Liver (tissue), 9 donors: ENCODE results near the gene TLL2. TPM values are rescaled to one million over a fixed set of nuclear protein-coding genes. Genes with fewer than 3 reads are reported as not detected.

Experiments
- DNase-seq: peaks from one replicate; pipeline ENCODE4 v3.0.0-alpha.2; 2017; ENCODE audit warnings: low spot score
- H3K27ac ChIP-seq, 2 donors: one replicate each; pipeline ENCODE4 v1.7.0; 2013; ENCODE audit warnings: inconsistent platforms in 2 of 2, low read length in 2 of 2, control low read depth in 1 of 2, low read depth in 1 of 2, mild to moderate bottlenecking in 1 of 2
- H3K27me3 ChIP-seq, 4 donors: one replicate each; pipeline versions ENCODE4 v1.6.1 to v1.7.0; 2013; ENCODE audit warnings: low read length in 3 of 4, inconsistent platforms in 1 of 4, mild to moderate bottlenecking in 1 of 4, moderate library complexity in 1 of 4; ENCODE audit not compliant: control insufficient read depth in 4 of 4, insufficient read depth in 4 of 4
- H3K36me3 ChIP-seq, 4 donors: one replicate each; pipeline versions ENCODE4 v1.6.1 to v1.7.0; 2013; ENCODE audit warnings: low read length in 3 of 4, mild to moderate bottlenecking in 3 of 4, low read depth in 1 of 4, moderate library complexity in 1 of 4; ENCODE audit not compliant: control insufficient read depth in 4 of 4, insufficient read depth in 3 of 4
- H3K4me1 ChIP-seq, 4 donors: one replicate each; pipeline versions ENCODE4 v1.6.1 to v1.7.0; 2013; ENCODE audit warnings: low read length in 3 of 4, mild to moderate bottlenecking in 3 of 4, moderate library complexity in 1 of 4; ENCODE audit not compliant: control insufficient read depth in 4 of 4, insufficient read depth in 4 of 4
- H3K4me3 ChIP-seq, 3 donors: one replicate each; pipeline versions ENCODE4 v1.6.1 to v1.7.0; 2013; ENCODE audit warnings: low read length in 3 of 3, control low read depth in 1 of 3, low read depth in 1 of 3, mild to moderate bottlenecking in 1 of 3
- H3K9ac ChIP-seq, 2 donors: one replicate each; pipeline ENCODE4 v1.7.0; 2013; ENCODE audit warnings: low read length in 2 of 2, mild to moderate bottlenecking in 2 of 2, moderate library complexity in 2 of 2, control low read depth in 1 of 2, low read depth in 1 of 2
- H3K9me3 ChIP-seq, 4 donors: one replicate each; pipeline versions ENCODE4 v1.6.1 to v1.7.0; 2013; ENCODE audit warnings: low read length in 3 of 4; ENCODE audit not compliant: control insufficient read depth in 4 of 4
- ATF3 ChIP-seq: IDR thresholded peaks from 2 replicates; pipeline ENCODE4 v1.6.1; 2016; ENCODE audit warnings: antibody characterized with exemption
- CTCF ChIP-seq: fragments of 150-350 bp; IDR thresholded peaks from 2 replicates; pipeline ENCODE4 v1.5.1; 2017; ENCODE audit warnings: improper control_type of control experiment, low read depth, low read length; ENCODE audit not compliant: missing input control
- EGR1 ChIP-seq, 2 donors: IDR thresholded peaks; 2 replicates each; pipeline ENCODE4 v1.6.1; 2016 to 2018; ENCODE audit warnings: antibody characterized with exemption in 2 of 2, low read depth in 2 of 2
- FOXA1 ChIP-seq: IDR thresholded peaks from 2 replicates; pipeline ENCODE4 v1.6.1; 2016; ENCODE audit warnings: antibody characterized with exemption
- FOXA2 ChIP-seq: IDR thresholded peaks from 2 replicates; pipeline ENCODE4 v1.6.1; 2016; ENCODE audit warnings: antibody characterized with exemption
- GABPA ChIP-seq, 2 donors: IDR thresholded peaks in 1 of 2; conservative IDR thresholded peaks in 1 of 2; 2 replicates each; pipeline ENCODE4 v1.6.1; 2016; ENCODE audit warnings: antibody characterized with exemption in 2 of 2, mild to moderate bottlenecking in 1 of 2, moderate library complexity in 1 of 2
- HNF4A ChIP-seq, 2 donors: conservative IDR thresholded peaks; 2 replicates each; pipeline ENCODE4 v1.6.1; 2016; ENCODE audit warnings: antibody characterized with exemption in 2 of 2, mild to moderate bottlenecking in 2 of 2
- HNF4G ChIP-seq: IDR thresholded peaks from 2 replicates; pipeline ENCODE4 v1.6.1; 2016; ENCODE audit warnings: antibody characterized with exemption
- JUND ChIP-seq, 2 donors: IDR thresholded peaks; 2 replicates each; pipeline ENCODE4 v1.6.1; 2016; ENCODE audit warnings: antibody characterized with exemption in 2 of 2
- MAX ChIP-seq: IDR thresholded peaks from 2 replicates; pipeline ENCODE4 v1.6.1; 2016; ENCODE audit warnings: antibody characterized with exemption
- NR2F2 ChIP-seq: IDR thresholded peaks from 2 replicates; pipeline ENCODE4 v1.6.1; 2016; ENCODE audit warnings: antibody characterized with exemption
- RAD21 ChIP-seq, 2 donors: IDR thresholded peaks; 2 replicates each; pipeline ENCODE4 v1.6.1; 2016; ENCODE audit warnings: antibody characterized with exemption in 2 of 2, mild to moderate bottlenecking in 2 of 2
- REST ChIP-seq: IDR thresholded peaks from 2 replicates; pipeline ENCODE4 v1.6.1; 2016; ENCODE audit warnings: antibody characterized with exemption, mild to moderate bottlenecking
- RXRA ChIP-seq, 2 donors: IDR thresholded peaks; 2 replicates each; pipeline ENCODE4 v1.6.1; 2017 to 2018; ENCODE audit warnings: antibody characterized with exemption in 2 of 2, mild to moderate bottlenecking in 1 of 2
- SP1 ChIP-seq: IDR thresholded peaks from 2 replicates; pipeline ENCODE4 v1.6.1; 2018; ENCODE audit warnings: antibody characterized with exemption, mild to moderate bottlenecking
- TAF1 ChIP-seq: conservative IDR thresholded peaks from 2 replicates; pipeline ENCODE4 v1.6.1; 2016; ENCODE audit warnings: antibody characterized with exemption, mild to moderate bottlenecking
- YY1 ChIP-seq: IDR thresholded peaks from 2 replicates; pipeline ENCODE4 v1.6.1; 2016; ENCODE audit warnings: antibody characterized with exemption, mild to moderate bottlenecking
- ZBTB33 ChIP-seq: IDR thresholded peaks from 2 replicates; pipeline ENCODE4 v1.6.1; 2016; ENCODE audit warnings: antibody characterized with exemption
- WGBS: extraction: QIAGEN DNeasy Blood & Tissue Kit; methylation state at CpG from one replicate; pipeline ENCODE4 v1.1.7; 2013; 5-methylcytosine and 5-hydroxymethylcytosine counted together
- polyA plus RNA-seq, 2 donors: library from polyadenylated mRNA; stranded (reverse) in 1 of 2; unstranded in 1 of 2; fragments of 200-250 nt in 1 of 2; fragments of >200 nt in 1 of 2; fragmentation: Nextera tagmentation in 1 of 2; extraction: Ambion mirVana in 1 of 2; gene quantifications; one replicate each; pipeline versions ENCODE4 v1.2.1 to v1.2.3, GENCODE V29; 2013 to 2015
- total RNA-seq, 2 donors: library from RNA; depleted of rRNA; stranded (reverse); fragments of >200 nt; gene quantifications; one replicate each; pipeline ENCODE4 v1.2.3, GENCODE V29; 2014
- donor health status: healthy.
- donor health status: healthy.
- donor health status: healthy.
- donor health status: healthy.
- donor health status: healthy.

The TLL2 gene
- total and polyA plus RNA-seq, 4 donors, result 0.06 to 0.19 (median 0.08) TPM; not detected in 1

GRCh38 chr10:96380821-96381220 is 132.9 kb downstream of the TLL2 start:
- Histone ChIP-seq H3K4me1 (no peaks in the 10 kb centered on the region), H3K4me3 (no peak overlapping the region), H3K27ac (no peak overlapping the region), H3K27me3 (no peaks in the 10 kb centered on the region), H3K9ac (no peak overlapping the region), H3K9me3 (no peaks in the 10 kb centered on the region), H3K36me3 (no peaks in the 10 kb centered on the region)
- 90% methylated on average over 7 of the region's 7 CpGs for WGBS
- DNase-seq, result no peak
- TF ChIP-seq CTCF, result no peak
- no peak for TF ChIP-seq JUND (IDR thresholded peaks at IDR 0.05)
- TF ChIP-seq ZBTB33, result no peak
- TF ChIP-seq ATF3, result no peak
- TF ChIP-seq HNF4A (conservative IDR thresholded peaks at IDR 0.05), result no peak
- no peak for TF ChIP-seq SP1
- TF ChIP-seq MAX, result no peak

GRCh38 chr10:96379758-96380157 is 134.0 kb downstream of the TLL2 start:
- no peak for TF ChIP-seq CTCF
- no peak for TF ChIP-seq NR2F2
- no peak for TF ChIP-seq SP1
- no peak for TF ChIP-seq RAD21 (IDR thresholded peaks at IDR 0.05)
- no peak for TF ChIP-seq HNF4G
- TF ChIP-seq ZBTB33, result no peak
- TF ChIP-seq FOXA2, result no peak
- no peak for TF ChIP-seq YY1
- TF ChIP-seq ATF3, result no peak
- no peak for TF ChIP-seq EGR1 (IDR thresholded peaks at IDR 0.05; ENCODE audit: low read depth in 2 of 2)
- no peak for TF ChIP-seq REST
- no peak for TF ChIP-seq JUND (IDR thresholded peaks at IDR 0.05)
- no peak for TF ChIP-seq GABPA (IDR thresholded peaks at IDR 0.05 in 1 of 2, conservative IDR thresholded peaks at IDR 0.05 in 1 of 2)
- TF ChIP-seq TAF1, result no peak
- no peak for TF ChIP-seq MAX
- no peak for TF ChIP-seq RXRA (IDR thresholded peaks at IDR 0.05)
- no peak for TF ChIP-seq FOXA1
- H3K27ac ChIP-seq, result no peak overlapping the region
- DNase-seq, result no peak
- H3K4me3 ChIP-seq, result no peak overlapping the region
- WGBS, result 86% methylated on average over 8 of the region's 8 CpGs
- H3K4me1 ChIP-seq, result peaks cover 0 to 10% (median 6%) of the 10 kb centered on the region in 4 donors
- H3K36me3 ChIP-seq, result no peaks in the 10 kb centered on the region
- no peak overlapping the region for H3K9ac ChIP-seq
- H3K27me3 ChIP-seq, result no peaks in the 10 kb centered on the region
- H3K9me3 ChIP-seq, result no peaks in the 10 kb centered on the region
